Kidney (tissue), 14 donors: ENCODE measurements around the gene LRP6. TPM values are rescaled to one million over a fixed set of nuclear protein-coding genes. Genes with fewer than 3 reads are reported as not detected.
A peak's percentile ranks its signal among the peaks of the same experiment; 100 is the strongest.

Experiments used
- DNase-seq, 5 donors: peaks; one replicate each; pipeline ENCODE4 v3.0.0-alpha.2; 2013 to 2020
- FAIRE-seq: peaks from 2 replicates; lab custom pipeline; 2012; peaks lifted over from hg19 to GRCh38; lab: Jason Lieb, UNC
- H3K27ac ChIP-seq, 2 donors: one replicate each; pipeline ENCODE4 v1.7.0; 2013; ENCODE audit warnings: low read depth in 2 of 2, low read length in 2 of 2, inconsistent platforms in 1 of 2
- H3K27me3 ChIP-seq: one replicate; pipeline ENCODE4 v1.7.1; 2013; ENCODE audit warnings: low read length, inconsistent platforms; ENCODE audit not compliant: control insufficient read depth, insufficient read depth
- H3K36me3 ChIP-seq, 3 donors: one replicate each; pipeline versions ENCODE4 v1.7.0 to v1.7.1; 2013; ENCODE audit warnings: low read length in 3 of 3, control low read depth in 1 of 3, inconsistent platforms in 1 of 3; ENCODE audit not compliant: insufficient read depth in 3 of 3, control insufficient read depth in 2 of 3
- H3K4me1 ChIP-seq, 3 donors: one replicate each; pipeline versions ENCODE4 v1.7.0 to v1.7.1; 2013; ENCODE audit warnings: low read length in 3 of 3, inconsistent platforms in 1 of 3, low read depth in 1 of 3; ENCODE audit not compliant: control insufficient read depth in 2 of 3, insufficient read depth in 2 of 3
- H3K4me3 ChIP-seq, 3 donors: one replicate each; pipeline versions ENCODE4 v1.7.0 to v1.8.1; 2013; ENCODE audit warnings: low read length in 3 of 3, control low read depth in 1 of 3, inconsistent platforms in 1 of 3
- H3K9ac ChIP-seq, 3 donors: one replicate each; pipeline versions ENCODE4 v1.7.0 to v1.7.1; 2013; ENCODE audit warnings: low read length in 3 of 3, control low read depth in 1 of 3, inconsistent platforms in 1 of 3
- H3K9me3 ChIP-seq, 3 donors: one replicate each; pipeline versions ENCODE4 v1.7.0 to v1.7.1; 2013; ENCODE audit warnings: low read length in 3 of 3, control low read depth in 1 of 3, inconsistent platforms in 1 of 3; ENCODE audit not compliant: control insufficient read depth in 2 of 3, insufficient read depth in 1 of 3
- intact Hi-C: fragments of 100-400 bp; cut with DNase I; formaldehyde crosslinking; loops from one replicate; pipeline ENCODE4 v1.11.1; 2022
- polyA plus RNA-seq: library from polyadenylated mRNA; stranded (reverse); fragments of 350-450 nt; fragmentation: Illumina TruSeq; extraction: RNeasy Lipid Tissue Mini Kit (QIAGEN cat#74804); gene quantifications from one replicate; pipeline ENCODE4 v1.2.3, GENCODE V29; 2014; ENCODE audit warnings: low read depth, low replicate concordance; ENCODE audit not compliant: insufficient read depth
- total RNA-seq: library from RNA; stranded (reverse); fragmentation: NEBNext Ultra II Directional; extraction: Animal tissue kit (Norgen Biotek cat#: 25700); gene quantifications from one replicate; pipeline ENCODE4 v1.2.1, GENCODE V29; 2021
- TF ChIP-seq, protein P1 (sequence below): IDR thresholded peaks from 3 replicates; pipeline ENCODE4 v1.5.1; 2012; ENCODE audit warnings: mild to moderate bottlenecking, moderate library complexity, borderline replicate concordance; ENCODE audit not compliant: insufficient read depth; ENCODE audit errors: extremely low read depth
- donor health status: control.
- donor health status: control.
- donor health status: control.
- donor health status: control.
- donor health status: control.
- donor health status: DM: yes; HTN: yes; CAD: no.
- donor health status: Normal renal cell carcinoma (clear cell type).

Gene LRP6
- total and polyA plus RNA-seq, 2 donors from 2014 or later: 7.5 to 44.1 TPM

DNA sequence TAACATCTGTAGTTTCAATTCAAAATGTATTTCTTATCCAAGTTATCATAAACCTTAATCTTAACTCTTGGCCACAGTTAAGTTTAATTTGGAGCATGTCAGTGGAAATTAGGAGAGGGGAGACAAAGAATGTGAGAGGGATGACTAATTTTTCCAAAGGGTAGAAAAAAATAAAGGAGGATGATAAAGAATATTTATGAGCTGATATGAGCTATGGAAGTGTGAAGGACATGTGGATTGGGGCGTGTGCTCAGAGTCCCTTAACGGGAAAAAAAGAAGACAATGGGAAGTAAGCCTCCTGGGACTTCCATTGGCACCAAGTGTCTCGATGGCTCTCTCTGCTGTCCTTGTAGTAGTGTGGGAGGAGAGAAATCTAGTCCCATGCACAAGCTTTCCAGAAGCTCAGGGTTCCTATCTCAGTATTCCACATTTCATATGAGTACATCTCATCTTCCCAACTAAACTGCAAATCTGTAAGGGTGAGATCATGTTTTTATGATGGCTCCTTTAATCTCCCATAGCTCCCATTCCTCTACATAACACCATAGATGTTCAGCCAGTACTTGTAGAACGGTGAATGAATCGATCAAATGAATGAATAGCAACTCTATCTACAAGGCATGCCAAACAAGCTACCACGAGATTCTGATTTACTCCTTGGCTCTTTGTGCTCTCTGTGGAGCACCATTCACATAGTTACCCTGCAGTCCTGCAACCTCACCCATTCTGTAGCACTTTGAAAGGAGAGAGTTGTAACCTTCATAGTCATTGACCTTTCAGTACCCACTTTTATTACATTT lies 168.8 kb downstream of the LRP6 start:
- H3K9me3 ChIP-seq: no peaks in the 10 kb centered on the region
- intact Hi-C loops: no loop called here
- no peaks in the 10 kb centered on the region for H3K4me1 ChIP-seq
- H3K27ac ChIP-seq: no peak overlapping the region
- FAIRE-seq (no peak), DNase-seq (no peak)
- peaks cover 0 to 7% (median 4%) of the 10 kb centered on the region in 3 donors for H3K36me3 ChIP-seq
- H3K4me3 ChIP-seq: no peak overlapping the region
- H3K27me3 ChIP-seq: no peaks in the 10 kb centered on the region
- H3K9ac ChIP-seq: no peak overlapping the region
- TF ChIP-seq, protein P1, sequence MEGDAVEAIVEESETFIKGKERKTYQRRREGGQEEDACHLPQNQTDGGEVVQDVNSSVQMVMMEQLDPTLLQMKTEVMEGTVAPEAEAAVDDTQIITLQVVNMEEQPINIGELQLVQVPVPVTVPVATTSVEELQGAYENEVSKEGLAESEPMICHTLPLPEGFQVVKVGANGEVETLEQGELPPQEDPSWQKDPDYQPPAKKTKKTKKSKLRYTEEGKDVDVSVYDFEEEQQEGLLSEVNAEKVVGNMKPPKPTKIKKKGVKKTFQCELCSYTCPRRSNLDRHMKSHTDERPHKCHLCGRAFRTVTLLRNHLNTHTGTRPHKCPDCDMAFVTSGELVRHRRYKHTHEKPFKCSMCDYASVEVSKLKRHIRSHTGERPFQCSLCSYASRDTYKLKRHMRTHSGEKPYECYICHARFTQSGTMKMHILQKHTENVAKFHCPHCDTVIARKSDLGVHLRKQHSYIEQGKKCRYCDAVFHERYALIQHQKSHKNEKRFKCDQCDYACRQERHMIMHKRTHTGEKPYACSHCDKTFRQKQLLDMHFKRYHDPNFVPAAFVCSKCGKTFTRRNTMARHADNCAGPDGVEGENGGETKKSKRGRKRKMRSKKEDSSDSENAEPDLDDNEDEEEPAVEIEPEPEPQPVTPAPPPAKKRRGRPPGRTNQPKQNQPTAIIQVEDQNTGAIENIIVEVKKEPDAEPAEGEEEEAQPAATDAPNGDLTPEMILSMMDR: no peak

DNA sequence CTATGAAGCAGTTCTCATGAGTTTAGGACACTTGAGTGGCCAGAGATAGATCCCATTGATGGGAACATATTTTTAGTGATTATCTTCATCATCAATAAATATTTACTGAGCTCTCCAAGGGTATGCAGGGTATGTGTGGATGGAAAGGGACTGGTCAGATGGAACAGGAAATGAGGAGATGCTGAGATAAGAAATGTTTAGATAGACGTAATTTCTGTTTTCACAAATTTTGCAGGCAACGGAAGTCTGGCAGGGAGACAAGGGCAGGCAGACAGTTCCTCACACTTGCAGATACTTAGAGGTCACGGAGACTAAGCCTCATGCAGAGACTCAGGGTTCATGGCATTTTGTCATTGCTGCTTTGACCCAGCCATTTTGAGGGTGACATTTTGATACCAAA lies 171.8 kb downstream of the LRP6 start:
- H3K36me3 ChIP-seq: peaks cover 0 to 7% (median 0%) of the 10 kb centered on the region in 3 donors
- FAIRE-seq (no peak), DNase-seq (peak in 1 of 5 donors; percentile 29)
- no peak overlapping the region for H3K27ac ChIP-seq
- intact Hi-C loops: no loop called here
- H3K9me3 ChIP-seq: no peaks in the 10 kb centered on the region
- no peaks in the 10 kb centered on the region for H3K4me1 ChIP-seq
- H3K9ac ChIP-seq: no peak overlapping the region
- TF ChIP-seq, protein P1: no peak
- H3K27me3 ChIP-seq: no peaks in the 10 kb centered on the region
- H3K4me3 ChIP-seq: no peak overlapping the region

DNA sequence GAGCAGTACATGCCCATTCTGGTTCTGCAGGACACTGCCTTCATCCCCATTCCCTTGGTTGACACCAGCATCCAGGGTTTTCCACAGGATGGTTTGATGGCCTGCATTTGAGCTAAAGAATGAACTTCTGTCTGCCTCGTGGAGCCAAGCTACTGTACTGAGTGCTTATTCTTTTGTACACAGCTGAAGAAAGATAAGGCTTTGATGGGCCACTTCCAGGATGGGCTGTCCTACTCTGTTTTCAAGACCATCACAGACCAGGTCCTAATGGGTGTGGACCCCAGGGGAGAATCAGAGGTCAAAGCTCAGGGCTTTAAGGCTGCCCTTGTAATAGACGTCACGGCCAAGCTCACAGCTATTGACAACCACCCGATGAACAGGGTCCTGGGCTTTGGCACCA lies 172.4 kb downstream of the LRP6 start:
- FAIRE-seq (no peak), DNase-seq (no peak)
- peaks cover 0 to 7% (median 0%) of the 10 kb centered on the region in 3 donors for H3K36me3 ChIP-seq
- no peak overlapping the region for H3K27ac ChIP-seq
- no peaks in the 10 kb centered on the region for H3K9me3 ChIP-seq
- no peak overlapping the region for H3K9ac ChIP-seq
- H3K27me3 ChIP-seq: no peaks in the 10 kb centered on the region
- H3K4me1 ChIP-seq: no peaks in the 10 kb centered on the region
- no peak overlapping the region for H3K4me3 ChIP-seq
- TF ChIP-seq, protein P1: no peak
- intact Hi-C loops: no loop called here
